Kidney capillary endothelial cell (primary cell): ENCODE results near the gene PER1.
"Not testable (repeated sequence)": the region's sequence is repeated elsewhere in the genome, so short reads cannot be mapped to it uniquely, and the experiment has no call there.

Experiments
- DNase-seq: peaks from one replicate; pipeline ENCODE4 v3.0.0-alpha.2; 2018; ENCODE audit warnings: low spot score

PER1 gene

GRCh38 chr17:8119581-8120519 is 32.4 kb downstream of the PER1 start:
- DNase-seq, result peak; percentile 91

- DNase-seq, result peak; percentile 80
These were observed 33.2 kb downstream of the PER1 start for GRCh38 chr17:8118769-8119580.

DNA sequence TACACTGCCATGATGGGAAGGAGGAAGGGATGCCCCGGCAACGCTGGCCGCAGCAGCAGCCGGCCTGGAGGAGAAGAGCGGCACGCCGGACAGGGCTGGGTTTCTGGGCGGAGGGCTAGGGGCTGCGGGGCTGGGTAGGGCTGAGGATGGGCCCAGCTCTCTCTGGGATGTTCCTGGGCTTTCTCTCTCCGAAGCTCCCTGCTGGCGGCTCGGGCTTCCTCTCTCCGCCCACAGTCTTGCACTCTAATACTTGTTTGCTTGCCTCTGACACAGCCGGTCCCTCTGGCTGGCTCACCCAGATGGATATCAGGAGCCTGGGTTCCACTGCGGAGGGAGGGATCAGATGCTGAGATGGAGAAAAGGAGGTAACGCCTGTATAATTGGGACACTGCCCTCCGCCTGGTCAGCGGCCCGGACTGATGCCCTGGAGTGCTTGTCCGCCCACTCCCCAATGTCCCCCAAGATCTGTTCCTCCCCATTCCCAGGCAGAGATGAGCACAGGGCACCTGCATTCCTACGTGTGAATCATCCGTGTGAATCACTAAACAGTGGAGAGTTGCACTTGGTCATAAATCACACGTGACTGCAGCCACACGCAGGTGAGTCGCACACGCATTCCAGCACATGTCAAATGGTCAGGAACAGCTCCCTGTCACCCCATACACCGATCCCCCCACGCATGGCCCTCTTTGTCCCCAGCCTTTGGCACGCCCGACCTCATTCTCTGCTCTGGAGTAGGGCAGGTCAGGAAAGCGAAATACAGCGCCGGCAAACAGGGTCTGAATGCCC is 34.0 kb downstream of the PER1 start, which contains the start of gene ALOXE3:
ALOXE3 (minus strand) TSS at position 535 of the 789 bp plus-strand sequence; CDS start at position 11, 524 bp downstream.
- DNase-seq, result peak; percentile 29

GRCh38 chr17:8117367-8117979 is 34.7 kb downstream of the PER1 start:
- no peak for DNase-seq

DNA sequence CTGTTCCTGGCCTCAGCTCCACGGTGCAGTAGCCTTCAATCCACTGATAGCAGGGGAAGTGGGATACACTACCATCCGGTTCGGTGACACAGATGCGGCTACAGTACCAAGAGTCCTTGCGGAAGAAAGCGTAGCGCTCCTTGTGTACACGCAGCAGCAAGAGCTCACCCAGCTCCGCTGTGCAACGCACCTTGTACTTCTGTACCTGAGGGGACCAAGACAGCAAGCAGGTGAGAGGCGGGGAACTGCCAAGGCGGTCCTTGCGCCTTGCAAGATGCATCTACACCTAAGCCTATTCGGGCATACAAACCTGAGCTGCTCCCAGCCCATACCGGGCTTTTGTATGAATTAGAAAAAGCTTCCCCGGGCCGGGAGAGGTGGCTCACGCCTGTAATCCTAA is 35.4 kb downstream of the PER1 start:
- DNase-seq, result no peak

GRCh38 chr17:8110907-8111306 is 41.3 kb downstream of the PER1 start:
- no peak for DNase-seq

DNA sequence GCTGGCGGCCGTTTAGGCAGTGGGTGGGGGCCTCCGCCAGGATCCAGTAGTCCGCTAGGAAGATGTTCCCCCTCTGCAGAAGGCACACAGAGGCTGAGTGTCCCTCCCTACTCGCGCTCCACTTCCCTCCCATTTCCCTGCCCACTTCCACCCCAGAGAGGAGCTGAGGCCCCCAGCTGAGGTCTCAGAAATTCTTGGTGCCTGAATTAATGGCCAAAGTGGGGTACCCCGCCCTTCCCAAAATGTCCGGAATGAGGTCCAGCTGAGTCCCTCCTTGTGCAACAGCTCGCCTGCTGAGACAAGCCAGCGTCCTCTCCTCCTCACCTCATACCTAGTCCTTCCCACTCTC is 41.8 kb downstream of the PER1 start:
- no peak for DNase-seq

- DNase-seq, result peak; percentile 31
These were observed 42.3 kb downstream of the PER1 start for GRCh38 chr17:8109661-8110455.

GRCh38 chr17:8108972-8109660 is 43.1 kb downstream of the PER1 start:
- no peak for DNase-seq

DNA sequence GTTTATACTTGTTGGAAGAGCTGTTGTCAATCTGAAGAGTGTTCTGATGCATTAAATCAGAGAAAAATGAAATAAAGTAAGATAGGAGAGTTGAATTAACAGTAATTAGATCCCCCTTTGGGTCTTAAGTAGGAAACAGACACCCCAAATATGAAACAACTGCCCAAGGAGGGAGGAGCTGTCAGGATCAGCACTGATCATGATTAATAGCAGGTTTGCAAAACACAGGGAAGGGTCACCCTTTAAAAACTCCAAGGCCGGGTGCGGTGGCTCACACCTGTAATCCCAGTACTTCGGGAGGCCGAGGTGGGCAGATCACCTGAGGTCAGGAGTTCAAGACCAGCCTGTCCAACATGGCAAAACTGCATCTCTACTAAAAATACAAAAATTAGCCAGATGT is 45.2 kb downstream of the PER1 start:
- not testable (repeated sequence) for DNase-seq

DNA sequence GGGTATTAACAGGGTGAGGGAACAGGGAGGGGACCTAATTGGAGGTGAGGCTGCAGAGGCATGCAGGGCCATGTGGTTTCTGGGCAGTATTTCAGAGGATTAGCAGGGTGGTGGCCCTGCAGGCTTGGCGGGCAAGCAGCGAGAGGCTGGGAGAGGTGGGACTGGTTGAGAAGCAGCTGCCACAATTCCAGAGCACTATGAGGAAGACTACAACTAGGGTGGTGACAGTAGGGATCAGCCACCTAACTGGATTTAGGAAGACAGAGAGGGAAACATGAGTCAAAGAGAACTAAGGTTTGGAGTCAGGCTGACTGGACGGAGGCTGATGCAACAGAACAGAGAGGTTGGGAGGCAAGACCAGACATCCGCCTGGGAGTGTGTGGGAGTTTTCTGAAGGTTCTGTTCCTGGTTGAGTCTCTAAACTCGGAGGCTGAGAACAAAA is 46.2 kb downstream of the PER1 start:
- no peak for DNase-seq

GRCh38 chr17:8104911-8105310 is 47.3 kb downstream of the PER1 start:
- DNase-seq, result no peak

GRCh38 chr17:8103549-8103948 is 48.7 kb downstream of the PER1 start:
- DNase-seq, result no peak

GRCh38 chr17:8101721-8102120 is 50.5 kb downstream of the PER1 start:
- no peak for DNase-seq

GRCh38 chr17:8100763-8101162 is 51.4 kb downstream of the PER1 start:
- DNase-seq, result no peak

DNA sequence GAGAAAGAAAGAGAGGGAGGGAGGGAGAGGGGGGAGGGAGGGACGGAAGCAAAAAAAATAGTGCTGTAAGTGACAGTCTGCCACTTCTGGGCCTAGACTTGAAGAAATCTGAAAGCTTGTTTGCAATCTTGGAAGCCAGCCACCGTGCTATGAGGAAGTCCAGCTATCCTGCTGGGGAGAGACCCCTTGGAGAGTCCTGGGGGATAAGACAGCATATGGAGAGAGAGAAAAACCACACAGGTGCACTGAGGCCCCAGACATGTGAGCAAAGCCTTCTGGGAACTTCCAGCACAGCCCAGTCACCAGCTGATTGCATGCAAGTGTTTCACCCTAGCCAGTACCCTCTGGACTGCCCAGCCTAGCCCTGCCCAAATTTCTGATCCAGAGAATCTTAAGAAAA is 52.1 kb downstream of the PER1 start:
- DNase-seq, result no peak

GRCh38 chr17:8096541-8096940 is 55.7 kb downstream of the PER1 start:
- DNase-seq, result no peak

GRCh38 chr17:8095361-8095760 is 56.8 kb downstream of the PER1 start:
- no peak for DNase-seq

DNA sequence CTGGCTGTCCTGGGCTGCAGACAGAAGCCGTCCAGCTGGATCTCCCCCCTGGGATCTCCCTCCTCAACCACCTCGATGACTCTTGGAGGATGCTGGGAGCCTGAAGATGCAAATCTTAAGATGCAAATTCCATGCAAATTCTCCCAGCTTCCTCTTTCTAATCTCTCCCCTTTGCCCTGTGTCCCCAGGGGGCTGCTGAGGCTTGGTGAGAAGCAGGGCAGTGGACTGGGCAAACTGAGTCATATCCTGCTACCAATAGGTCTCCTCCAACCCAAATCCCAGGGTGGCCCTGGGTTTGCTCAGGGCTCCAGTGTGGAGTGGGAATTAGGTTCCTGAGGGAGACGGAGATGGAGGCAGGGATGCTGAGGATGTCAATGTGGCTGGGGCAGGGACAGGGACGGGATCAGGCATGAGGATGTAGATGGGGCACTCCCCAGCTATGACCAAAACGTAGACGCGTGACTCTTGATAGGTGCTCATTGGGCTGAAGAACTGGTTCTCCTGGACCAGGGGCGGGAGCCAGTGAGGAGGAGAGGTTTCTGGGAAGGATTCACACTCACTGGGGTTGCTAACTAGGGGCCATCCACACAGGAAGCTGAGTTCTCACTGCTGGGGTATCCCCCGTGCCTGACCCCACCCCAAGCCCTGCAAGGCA is 61.0 kb downstream of the PER1 start:
- DNase-seq, result no peak
